Measurements from ENCODE around the gene NOVA1.
A peak's percentile ranks its signal among the peaks of the same experiment; 100 is the strongest.
"Not testable (repeated sequence)": the region's sequence is repeated elsewhere in the genome, so short reads cannot be mapped to it uniquely, and the experiment has no call there.

The NOVA1 gene, protein sequence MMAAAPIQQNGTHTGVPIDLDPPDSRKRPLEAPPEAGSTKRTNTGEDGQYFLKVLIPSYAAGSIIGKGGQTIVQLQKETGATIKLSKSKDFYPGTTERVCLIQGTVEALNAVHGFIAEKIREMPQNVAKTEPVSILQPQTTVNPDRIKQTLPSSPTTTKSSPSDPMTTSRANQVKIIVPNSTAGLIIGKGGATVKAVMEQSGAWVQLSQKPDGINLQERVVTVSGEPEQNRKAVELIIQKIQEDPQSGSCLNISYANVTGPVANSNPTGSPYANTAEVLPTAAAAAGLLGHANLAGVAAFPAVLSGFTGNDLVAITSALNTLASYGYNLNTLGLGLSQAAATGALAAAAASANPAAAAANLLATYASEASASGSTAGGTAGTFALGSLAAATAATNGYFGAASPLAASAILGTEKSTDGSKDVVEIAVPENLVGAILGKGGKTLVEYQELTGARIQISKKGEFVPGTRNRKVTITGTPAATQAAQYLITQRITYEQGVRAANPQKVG

DNA sequence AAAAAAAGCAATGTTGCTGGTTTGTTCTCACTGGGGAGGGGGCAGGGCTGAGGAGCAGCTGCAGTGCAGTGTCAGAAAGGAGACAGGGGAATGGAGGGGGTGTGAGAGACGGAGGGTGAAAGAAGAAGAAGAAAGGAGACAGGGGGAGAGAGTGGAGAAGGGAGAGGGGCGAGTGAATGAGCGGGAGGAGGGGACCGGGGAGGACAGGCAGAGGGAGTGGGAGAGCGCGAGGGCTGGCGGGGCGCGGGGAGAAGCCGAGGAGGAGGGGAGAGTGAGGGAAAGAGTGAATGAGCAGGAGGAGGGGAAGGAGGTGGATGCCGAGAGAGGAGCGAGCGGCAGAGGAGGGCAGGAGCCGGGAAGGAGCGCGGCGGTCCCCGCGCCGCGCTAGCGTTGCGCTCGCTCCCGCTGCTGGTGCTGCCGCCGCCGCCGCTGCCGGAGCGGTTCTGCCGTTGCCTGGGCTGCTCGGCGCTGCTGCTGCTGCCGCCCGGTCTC, at the start of gene NOVA1:
NOVA1 (minus strand) TSS at position 445 of the 492 bp plus-strand sequence. CDS start 597 bp downstream, outside the sequence.
- DNase-seq = peak in 18 of 51 donors; percentile 36 to 90 (median 74)

DNA sequence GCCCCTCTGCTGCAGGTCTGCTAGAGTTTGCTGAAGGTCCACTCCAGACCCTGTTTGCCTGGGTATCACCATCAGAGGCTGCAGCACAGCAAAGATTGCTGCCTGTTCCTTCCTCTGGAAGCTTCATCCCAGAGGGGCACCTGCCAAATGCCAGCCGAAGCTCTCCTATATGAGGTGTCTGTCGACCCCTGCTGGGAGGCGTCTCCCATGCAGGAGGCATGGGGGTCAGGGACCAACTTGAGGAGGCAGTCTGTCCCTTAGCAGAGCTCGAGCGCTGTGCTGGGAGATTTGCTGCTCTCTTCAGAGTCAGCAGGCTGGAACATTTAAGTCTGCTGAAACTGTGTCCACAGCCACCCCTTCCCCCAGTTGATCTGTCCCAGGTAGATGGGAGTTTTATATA, 47.2 kb upstream of the NOVA1 start:
- DNase-seq = not testable (repeated sequence)

DNA sequence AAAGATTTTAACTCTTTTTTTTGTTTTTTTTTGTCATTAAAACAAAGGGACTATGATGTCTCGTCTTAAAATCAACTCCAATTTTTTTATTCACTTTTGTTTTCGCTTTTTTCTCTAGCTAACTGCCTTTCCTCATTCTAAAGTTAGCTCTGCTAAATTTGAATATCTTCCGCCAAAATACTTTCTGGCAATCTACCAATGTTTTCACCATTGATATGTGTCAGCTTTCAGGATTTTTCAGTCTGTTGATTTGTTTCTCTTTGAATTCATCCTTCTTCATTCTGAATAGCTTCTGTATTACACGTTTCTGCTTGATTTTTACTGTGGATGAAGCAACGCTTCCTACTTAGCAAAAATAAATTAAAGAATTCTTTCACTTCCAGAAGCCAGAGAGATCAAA, 38.7 kb upstream of the NOVA1 start:
- no peak for DNase-seq

DNA sequence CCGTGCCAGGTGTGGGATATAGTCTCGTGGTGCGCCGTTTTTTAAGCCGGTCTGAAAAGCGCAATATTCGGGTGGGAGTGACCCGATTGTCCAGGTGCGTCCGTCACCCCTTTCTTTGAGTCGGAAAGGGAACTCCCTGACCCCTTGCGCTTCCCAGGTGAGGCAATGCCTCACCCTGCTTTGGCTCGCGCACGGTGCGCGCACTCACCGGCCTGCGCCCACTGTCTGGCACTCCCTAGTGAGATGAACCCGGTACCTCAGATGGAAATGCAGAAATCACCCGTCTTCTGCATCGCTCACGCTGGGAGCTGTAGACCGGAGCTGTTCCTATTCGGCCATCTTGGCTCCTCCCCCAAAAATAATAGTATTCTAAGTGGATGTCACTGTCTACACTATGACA, 37.1 kb upstream of the NOVA1 start:
- DNase-seq = not testable (repeated sequence)

DNA sequence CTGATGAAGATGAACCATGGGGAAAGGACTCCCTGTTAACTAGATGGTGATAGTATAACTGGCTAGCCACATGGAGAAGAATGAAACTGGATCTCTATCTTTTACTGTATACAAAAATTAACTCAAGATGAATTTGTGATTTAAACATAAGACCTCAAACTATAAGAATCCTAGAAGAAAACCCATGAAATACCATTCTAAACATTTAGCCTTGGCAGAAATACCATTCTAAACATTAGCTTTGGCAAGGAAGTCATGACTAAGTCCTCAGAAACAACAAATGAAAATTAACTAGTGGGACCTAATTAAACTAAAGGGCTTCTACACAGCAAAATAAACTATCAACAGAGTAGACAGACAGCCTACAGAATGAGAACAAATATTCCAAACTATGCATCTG, 28.4 kb upstream of the NOVA1 start:
- no peak for DNase-seq

DNA sequence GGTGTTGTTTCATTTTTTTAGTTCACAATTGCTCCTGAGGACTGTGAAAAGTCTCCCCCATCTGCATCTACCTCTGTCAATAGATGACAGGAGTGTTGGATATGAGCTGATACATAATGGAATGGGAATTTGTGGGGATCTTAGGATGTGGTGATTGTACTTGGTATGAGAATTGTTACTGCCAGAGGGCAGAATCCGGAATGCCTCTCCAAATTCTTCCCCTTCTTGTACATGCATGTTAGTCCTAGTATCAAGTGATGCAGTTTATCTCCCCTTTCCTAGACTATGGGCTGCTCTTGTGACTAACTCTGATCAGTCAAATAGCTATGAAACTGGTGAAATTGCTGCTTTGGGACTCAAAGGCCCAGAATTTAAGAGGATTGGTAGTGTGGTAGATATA, 24.8 kb upstream of the NOVA1 start:
- no peak for DNase-seq

DNA sequence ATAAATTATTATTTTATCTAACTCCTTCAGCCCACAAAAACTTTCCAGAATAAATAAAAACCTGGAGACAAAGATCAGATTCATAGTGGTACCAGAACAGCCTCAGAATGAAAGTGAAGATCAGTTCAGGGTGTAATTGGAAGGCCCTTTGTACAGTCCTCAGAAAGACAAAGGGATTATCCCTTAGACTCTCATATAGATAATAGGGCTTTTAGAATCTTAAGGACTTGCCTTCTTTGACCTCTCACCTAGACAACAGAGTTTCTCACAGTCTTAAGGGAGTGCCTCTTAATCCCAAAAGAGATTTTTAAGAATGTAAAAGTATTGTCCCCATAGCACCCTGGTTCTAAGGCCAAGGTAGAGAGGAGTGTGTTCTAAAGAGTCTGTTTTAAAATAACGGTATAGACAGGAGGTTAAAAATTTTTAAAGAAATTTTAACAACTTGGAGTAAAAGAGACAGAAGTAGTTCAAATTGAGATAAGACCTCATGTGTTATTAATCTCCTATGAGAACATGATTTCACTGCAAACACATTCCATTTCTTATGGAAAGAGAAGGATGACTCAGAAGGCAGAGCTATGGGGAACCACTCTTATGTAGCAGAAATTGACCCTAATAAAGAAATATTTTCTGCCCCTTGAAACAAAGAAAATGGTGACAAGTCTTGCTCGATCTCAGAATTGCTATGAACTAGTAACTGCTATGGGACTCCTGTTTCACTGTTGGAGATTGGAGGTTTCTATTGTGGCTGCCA, 24.2 kb upstream of the NOVA1 start:
- DNase-seq = no peak

DNA sequence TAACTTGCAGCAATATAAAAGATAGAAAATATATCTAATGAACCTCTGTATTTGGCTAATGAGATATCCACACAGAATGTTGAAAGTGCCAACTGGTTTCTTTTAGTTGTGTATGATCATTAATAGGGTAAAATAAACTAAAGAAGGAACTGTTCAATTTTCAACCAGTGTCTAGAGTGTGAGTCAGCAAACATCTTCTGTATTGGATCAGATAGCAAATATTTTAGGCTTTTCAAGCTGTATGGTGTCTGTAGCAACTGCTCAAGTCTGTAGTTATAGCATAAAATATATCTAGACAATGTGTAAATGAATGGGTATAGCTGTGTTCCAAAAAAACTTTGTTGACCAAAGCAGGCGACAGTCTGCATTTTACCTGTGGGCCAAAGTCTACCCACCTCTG, 23.5 kb upstream of the NOVA1 start:
- no peak for DNase-seq

DNA sequence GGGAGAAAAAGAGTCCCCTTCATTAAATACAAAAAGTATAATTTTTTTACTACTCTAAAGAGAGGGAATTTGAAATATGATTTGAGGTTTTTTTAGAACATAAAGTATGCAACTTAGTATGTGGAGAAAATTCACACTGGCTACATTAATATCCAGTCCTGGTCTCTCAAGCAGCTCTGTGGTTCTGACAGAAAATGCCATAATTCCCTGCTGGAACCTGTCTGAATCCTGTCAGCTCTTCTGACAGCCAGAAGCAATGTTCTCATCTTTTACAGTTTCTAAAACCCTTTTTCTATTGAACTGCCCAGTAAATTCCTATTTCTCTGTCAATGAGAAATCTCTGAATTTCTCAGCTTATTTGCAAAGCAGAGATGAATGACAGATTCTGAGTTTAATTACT, 13.4 kb upstream of the NOVA1 start:
- DNase-seq = no peak

DNA sequence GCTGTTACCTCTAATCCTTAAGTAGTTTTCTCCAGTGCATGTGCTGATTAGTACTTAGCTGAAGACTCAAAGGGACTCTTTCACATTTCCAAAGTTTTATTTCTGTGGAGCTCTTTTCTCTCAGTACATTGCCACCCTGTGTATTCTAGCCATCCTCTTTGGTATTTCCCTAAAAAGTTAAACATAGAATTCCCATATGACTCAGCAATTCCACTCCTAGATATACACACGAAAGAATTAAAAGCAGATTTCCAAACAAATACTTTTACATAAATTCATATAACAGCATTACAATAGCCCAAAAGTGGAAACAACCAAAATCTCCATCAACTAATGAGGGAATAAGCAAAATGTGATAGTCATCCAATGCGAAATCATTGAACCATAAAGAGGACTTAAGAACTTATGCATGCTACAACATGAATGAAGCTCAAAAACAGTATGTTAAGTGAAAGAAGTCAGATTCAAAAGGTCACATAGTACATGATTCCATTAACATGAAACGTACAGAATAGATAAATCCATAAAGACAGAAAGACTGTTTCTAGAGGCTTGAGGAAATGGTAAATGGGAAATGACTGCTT, 9.0 kb upstream of the NOVA1 start:
- no peak for DNase-seq

DNA sequence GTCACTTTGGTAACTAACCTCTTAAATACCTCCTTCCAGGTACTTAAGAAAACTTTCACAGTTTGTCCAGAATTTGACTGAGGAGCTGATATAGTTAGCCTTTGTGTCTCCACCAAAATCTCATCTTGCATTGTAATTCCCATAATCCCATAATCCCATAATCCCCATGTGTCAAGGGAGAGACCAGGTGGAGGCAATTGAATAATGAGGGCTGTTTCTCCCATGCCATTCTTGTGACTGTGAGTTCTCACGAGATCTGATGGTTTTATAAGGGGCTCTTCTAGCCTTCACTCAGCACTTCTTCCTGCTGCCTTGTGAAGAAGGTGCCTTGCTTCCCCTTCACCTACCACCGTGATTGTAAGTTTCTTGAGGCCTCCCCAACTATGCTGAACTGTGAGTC, 7.8 kb upstream of the NOVA1 start:
- DNase-seq = no peak

DNA sequence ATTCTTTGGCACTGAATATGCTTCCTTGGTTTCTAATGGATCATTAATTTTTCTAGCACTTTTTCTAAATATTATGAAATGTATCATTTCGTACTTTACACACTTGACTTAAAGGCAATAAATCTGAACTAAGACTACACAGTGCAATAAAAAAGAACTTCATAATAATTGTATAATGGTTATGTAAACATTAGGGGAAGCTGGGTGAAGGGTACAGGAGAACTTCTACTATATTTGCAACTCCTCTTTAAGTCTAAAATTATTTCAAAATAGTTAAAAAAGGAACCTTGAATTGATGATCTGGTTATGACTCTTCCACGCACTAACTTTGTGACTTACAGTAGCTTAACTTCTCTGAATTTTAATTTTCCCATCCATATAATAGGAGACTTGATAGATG, 5.1 kb upstream of the NOVA1 start:
- DNase-seq = no peak

DNA sequence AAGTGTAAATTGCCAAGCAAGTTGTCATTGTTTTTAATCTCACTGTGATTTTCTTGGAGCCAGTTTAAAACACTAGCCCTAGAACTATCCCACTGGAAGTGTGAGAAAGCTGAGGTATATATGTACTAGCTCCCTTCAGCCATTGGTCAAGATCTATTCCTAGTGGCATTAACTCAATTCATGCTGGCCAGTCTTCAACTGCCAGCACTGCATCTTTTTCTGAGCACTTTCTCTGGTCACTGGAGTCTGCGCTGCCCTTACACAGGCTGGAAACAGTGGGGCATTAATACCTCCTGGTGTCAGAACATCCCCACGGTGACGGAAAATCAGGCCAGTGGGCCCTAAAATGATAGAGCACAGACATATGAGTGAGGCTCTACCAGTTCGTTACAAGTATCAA, 4.0 kb upstream of the NOVA1 start:
- DNase-seq = no peak

DNA sequence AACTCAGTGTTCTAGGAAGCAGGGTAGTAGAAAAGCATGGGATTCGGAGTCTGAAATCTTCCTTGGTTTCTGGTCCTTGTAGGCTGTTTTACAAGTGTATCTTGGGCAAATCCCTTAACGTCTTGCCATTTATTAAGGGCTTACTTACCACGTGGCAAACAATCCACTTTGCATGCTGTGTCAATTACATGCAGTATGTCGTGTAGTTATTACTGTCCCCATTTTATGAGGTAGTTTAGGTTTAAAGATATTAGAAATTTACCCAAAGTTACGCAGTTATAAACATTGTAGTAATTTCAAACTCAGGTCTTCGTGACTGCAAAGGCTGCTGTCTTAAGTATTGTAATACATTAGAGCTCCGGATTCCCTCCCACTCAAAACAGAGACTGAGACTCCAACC, 1.5 kb upstream of the NOVA1 start:
- no peak for DNase-seq

DNA sequence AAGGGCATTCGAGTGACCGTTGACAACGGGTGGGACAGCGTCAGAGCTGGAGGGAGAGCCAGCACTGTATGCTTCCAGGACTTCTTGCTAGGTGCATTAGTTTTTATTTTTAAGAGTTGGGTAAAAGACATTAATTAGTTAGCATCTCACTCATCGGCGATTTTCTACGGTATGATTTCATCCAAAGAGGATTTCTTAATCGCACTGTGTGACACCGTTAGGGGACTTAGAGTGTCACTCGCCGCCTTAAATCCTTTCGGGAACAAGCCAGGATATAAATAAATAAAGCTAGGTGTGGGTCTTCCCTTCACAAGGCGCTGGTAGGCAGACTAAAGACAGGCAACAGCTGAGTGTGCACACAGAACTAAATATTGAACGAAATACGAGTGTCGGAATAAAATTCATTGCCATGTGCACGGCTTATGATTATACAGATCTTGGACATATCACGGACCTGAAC, 869 bp upstream of the NOVA1 start:
- peak in 8 of 51 donors; percentile 17 to 92 (median 48) for DNase-seq

DNA sequence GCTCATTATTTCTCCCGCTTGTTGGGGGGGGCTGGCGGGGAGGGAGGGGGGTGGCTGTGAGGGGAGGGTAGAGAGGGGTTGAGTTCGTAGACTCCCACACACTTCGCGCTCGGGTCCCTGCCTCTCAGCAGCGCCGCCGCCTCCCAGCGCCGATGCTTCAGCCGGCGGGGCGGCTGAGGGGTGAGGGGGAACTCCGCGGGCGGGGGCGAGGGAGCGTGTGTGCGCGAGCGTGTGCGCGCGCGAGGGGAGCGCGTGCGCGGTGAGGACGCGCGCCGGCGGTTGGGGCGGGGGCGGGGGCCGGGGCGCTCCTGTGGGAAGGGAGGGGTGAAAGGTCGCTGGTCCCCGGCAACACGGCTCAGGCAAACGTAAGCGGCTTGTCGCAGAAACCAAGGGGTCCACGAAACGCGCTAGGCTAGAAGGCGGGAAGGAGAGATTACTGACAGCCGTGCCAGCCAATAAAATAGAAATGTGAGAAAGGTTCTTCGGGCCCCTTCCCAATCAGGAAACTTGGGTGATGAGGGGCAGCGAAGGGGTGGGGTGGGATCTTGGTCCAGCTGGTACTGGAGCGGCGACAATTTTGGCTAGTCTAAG, 343 bp upstream of the NOVA1 start:
- peak; percentile 65 to 99 (median 92) for DNase-seq

DNA sequence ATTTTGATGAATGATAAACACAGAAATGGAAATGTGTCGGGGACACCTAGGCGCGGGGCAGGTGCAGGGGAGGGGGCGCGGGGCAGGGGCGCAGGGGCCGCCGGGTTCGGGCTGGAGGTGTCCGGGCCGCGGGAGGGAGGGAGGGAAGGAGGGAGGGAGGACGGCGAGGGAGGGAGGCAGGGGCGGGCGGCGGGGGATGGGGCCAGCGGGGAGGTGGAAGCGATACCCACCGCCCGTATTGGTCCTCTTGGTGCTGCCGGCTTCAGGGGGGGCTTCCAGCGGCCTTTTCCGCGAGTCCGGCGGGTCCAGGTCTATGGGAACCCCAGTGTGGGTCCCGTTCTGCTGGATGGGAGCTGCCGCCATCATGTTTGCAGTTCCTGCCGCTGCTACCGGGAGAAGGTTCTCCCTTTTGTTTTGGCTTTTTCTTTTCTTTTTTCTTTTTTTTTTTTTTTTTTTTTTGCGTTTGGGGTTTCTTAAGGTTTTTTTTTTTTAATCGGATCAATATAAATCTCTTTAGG, 703 bp downstream of the NOVA1 start:
- peak in 47 of 51 donors; percentile 3 to 77 (median 35) for DNase-seq

DNA sequence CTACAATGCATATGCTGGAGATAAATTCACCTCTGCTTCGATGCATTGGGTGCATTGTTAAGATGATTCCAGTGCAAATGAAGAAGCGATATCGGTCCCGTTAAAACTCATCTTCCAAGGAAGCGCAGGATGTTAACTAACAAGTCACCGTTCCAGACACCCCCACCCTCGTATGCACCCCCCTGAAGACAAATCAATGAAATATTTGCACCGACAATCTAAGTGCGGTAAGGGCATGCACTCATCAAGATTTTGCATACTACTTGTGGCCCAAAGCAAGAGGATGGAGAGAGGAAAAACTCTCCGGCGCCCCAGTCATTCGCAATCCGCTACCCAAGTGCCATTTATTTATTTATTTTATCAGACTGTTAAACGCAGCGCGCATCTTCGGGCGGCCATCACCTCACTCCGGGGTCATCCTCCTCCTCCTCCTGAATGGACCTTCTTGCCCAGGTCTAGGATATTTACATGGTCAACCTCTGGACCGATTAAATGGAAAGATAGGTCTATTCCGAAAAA, 1.2 kb downstream of the NOVA1 start:
- peak in 28 of 51 donors; percentile 3 to 78 (median 25) for DNase-seq

DNA sequence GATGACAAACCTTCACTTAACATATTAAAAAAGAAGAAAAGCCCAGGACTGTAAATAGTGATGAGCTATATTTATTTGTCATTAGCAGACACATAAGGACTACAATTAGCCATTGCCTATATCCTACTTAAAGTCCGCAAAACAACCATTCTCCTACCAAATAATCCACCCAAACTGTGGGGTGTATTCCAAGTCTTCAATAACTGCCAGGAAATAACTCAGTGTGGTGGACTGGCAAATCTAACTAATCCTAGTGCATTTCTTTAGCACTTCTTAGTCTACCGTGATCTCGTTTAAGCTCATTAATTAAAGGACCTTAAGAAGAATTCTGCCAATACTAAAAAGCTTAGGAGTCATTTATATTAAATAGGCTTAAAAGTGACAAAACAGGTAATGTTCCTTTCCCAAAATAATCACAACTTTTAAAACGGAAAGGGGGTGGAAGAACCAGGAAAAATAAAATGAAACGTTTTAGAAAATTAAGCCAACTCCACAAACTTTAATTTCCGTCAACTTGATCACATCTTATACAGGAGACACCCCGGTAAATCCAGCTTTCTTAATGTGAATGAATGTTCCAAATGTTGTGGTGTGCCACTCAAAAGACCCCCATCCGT, 1.8 kb downstream of the NOVA1 start:
- peak in 1 of 51 donors; percentile 57 for DNase-seq

DNA sequence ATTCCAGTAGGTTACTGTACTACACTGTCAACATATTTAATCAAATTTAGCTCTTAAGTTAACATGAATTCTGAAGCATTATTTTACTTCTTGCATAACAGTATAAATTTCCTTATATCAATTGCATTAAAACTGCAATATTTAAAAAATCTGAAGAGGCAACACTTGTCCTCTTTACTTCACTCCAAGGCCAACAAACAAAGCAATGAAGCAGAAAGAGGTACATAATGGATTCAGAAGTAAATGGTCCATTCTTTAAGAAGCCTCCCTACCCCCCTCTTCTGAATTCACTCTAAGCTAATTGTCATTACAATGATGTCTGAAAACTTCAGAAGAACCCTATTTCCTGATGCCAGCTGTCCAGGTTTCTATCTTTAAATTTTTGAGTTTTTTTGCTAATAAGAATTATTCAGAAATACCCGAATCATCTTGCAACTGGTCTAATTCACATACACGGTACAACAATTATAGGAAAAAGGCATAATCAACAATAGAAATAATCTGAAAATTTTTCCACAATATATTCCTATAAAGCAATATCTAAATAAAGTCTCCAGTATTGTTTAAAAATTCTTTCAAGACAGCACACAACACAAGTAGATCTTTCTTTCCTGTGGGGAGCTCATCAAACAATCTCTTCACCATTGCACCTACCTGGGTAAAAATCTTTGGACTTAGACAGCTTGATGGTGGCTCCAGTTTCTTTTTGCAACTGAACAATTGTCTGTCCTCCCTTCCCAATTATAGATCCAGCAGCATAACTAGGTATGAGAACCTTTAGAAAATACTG, 2.9 kb downstream of the NOVA1 start:
- DNase-seq = peak in 1 of 51 donors; percentile 48
